GM21526 (cell line): ENCODE measurements around the gene RAB40C.

Source experiments
- ATAC-seq: cut with Tn5 transposase; IDR thresholded peaks from one replicate; pipeline ENCODE4 v1.9.1; 2021; ENCODE audit warnings: moderate library complexity; ENCODE audit not compliant: unreplicated experiment, low FRiP score

RAB40C gene

DNA sequence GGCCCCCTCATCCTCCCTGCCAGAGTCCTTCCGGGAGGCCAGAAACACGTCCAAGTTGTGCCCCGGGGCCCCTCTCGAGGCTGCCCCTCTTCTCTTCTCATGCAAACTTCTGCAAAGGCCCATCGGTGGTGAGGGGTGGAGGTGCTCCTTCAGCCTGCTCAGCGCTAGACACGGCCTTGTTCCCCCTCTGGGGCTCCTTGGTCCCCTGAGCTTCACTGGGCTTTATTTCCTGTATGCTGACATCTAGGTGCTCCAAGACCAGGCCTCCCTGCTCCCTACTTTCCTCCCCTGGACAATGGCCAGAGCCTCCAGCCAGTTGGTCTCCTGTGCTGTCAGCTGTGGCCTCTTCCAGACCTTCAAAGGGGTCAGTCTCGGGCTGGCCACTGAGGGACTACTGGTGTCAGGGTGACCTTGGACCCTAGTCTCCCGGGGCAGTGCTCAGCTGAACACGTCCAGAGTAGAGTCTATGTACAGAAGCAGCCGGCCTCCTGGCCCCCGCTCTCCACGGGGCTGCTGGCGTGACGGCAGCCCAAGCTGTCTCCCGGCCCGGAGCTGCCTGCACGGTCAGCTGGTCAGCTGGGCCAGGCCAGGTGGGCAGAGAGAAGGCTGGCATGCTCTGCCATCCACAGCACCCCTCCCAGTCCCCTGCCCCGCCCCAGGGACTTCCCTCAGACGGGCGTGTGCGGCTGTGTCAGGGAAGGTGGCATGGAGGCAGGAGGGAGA, 31.4 kb upstream of the RAB40C start:
- ATAC-seq, result no peak

GRCh38 chr16:559021-559380, 30.9 kb upstream of the RAB40C start:
- no peak for ATAC-seq

- ATAC-seq, result no peak
Observed at GRCh38 chr16:559411-560203, 30.3 kb upstream of the RAB40C start.

GRCh38 chr16:560204-560700, 29.6 kb upstream of the RAB40C start, which contains the start of gene PRR35:
Gene PRR35, plus strand, starts transcription at chr16:560394. Its CDS starts 2,901 bp downstream, at chr16:563295.
- no peak for ATAC-seq

DNA sequence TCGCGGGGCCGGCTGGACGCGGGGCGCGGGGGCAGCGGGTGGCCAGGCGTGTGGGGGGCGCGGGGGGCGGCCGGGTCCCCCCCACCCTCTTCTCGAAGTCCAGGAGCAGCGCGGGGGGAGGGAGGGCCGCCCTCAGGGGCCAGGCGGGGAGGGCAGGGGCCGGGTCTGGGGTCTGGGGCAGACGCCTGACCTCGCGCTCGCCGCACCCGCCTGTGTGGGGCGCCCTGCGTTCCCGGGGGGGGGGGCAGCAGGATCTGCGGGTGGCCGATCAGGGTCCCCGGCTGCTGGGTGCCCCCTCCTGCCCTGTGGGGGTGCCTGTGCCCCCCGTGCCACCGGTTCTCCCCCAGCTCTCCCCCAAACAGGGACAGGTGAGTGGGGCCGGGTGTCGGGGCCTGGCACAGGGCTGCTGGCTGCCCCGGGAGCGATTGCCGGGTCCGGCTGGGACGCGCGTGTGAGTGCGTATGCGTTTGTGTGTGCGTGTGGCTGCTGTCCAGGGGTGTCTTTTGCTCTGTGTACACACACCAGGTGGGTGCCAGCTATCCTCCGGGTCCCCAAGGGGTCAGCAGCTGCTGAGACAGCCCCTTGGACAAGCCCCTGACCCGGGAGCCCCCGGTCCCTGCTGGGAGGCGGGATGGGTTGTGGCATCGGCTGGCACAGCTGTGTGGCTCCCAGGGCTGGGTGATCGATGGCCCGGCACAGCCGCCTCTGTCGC, 29.0 kb upstream of the RAB40C start:
- ATAC-seq, result no peak

DNA sequence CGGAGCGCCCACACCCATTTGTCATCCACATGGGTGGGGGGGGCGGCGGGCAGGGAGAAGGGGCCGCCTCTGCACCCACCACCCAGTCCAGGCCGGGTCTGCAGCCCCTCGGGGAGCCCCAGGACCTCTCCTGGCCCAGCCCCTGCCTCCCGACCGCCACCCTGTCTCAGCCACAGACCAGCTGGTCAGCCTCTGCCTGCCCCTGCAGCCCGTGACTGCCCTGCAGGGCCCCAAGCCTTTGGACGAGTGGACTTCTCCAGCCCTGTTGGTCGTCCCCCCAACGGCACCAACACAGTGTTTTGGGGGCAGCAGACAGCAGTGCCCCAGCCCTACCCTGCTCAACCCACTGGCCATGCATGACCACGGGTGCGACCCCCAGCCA, 28.5 kb upstream of the RAB40C start:
- ATAC-seq, result no peak

DNA sequence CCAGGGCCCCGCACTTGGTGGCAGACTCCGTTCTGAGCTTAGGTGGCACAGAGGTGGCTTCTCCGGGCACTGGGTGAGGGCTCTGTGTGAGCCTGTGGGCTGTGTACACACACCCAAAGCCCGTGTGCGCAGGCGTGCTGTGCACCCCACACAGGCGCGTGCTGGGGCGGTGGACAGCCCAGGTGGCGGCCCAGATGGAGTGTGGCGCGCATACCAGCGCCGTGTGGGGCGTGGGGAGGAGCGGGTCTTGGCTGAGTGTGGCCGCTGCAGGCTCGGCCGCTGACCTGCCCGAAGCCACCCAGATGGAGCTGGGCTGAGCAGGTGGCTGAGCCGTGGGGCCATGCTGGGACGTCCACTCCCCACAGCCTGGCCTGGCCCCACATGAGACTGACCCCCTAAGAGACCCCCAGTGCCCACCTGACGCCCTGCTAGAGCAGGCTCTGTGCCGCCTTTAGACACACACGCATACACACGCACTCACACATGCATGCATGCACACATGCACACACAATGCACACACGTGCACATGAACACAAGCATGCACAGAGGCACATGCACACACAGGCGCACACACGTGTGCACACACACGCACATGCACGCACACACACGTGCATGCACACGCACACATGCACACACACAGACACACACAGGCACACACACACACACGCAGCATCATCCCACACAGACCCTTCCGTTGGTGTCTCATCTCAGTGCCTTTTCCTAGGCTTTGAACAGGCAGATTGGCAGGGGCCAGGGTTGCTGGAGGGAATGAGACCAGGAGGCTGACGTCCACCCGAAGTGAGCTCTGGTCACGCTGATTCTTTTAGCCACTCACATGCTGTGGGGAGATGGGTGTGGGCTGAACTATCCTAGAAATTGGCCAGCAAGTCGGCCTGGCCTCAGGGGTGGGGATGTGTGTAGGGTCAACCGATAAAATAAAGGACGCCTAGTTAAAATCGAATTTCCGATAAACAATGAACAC, 27.6 kb upstream of the RAB40C start:
- no peak for ATAC-seq

GRCh38 chr16:563072-563644, 26.7 kb upstream of the RAB40C start:
- no peak for ATAC-seq

GRCh38 chr16:564690-565418, 25.0 kb upstream of the RAB40C start:
- ATAC-seq, result no peak

- no peak for ATAC-seq
Observed at GRCh38 chr16:565419-566330, 24.2 kb upstream of the RAB40C start.

GRCh38 chr16:566475-567372, 23.1 kb upstream of the RAB40C start, which contains the start of gene NHLRC4:
Gene NHLRC4, plus strand, starts transcription at chr16:567005. Its CDS starts 1,043 bp downstream, at chr16:568048.
- ATAC-seq, result no peak

- no peak for ATAC-seq
Observed at GRCh38 chr16:567373-568256, 22.3 kb upstream of the RAB40C start.

GRCh38 chr16:568401-569258, 21.2 kb upstream of the RAB40C start:
- ATAC-seq, result no peak

DNA sequence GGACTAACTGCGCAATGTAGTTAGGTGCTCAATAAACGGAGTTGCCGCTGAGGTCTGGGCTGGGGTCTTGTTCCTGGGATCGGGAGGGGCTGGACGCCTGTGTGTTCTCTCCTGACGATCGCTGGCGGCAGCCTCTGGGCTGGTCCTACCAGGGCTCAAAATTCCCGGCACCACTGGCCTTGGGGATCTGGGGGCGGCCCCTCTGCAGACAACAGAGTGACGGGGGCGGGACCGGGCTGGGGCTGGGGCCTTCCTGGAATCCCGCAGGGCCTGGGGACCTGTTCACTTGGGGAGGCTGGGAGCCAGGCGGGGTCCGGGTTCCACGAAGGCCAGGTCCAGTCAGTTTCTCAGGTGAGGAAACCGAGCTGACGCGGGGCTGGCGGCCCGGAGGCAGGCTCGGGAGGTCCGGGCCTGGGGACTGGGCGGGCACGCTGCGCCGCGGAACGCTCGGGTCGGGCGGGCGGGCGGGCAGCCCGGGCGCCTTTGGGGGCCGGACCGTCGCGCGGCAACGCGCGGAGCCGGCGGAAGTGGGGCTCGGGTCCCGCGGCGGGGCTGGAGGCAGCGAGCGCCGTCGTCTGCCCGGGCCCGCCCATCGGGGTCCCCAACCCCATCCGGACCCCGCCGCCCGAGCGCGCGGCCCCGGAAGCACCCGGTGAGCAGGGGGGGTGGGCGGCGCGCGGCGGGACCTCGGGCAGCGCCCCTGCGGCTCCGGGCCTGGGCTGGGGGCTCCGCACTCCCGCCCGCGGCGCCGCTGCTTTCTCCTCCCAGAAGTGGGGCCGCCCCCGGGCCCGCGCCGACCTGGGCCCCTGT, 20.2 kb upstream of the RAB40C start, which contains the start of gene PIGQ:
Gene PIGQ, plus strand, starts transcription at position 524 of the 810 bp plus-strand sequence. CDS start 4,107 bp downstream, outside the sequence.
- ATAC-seq, result no peak
